Astrocyte (in vitro differentiated cells and primary cell): ENCODE data around the gene TXNDC12. TPM values are rescaled to one million over a fixed set of nuclear protein-coding genes. Genes with fewer than 3 reads are reported as not detected.
A peak's percentile ranks its signal among the peaks of the same experiment; 100 is the strongest.
"Not testable (repeated sequence)": the region's sequence is repeated elsewhere in the genome, so short reads cannot be mapped to it uniquely, and the experiment has no call there.

Source experiments
- DNase-seq: peaks from one replicate; pipeline ENCODE4 v3.0.0-alpha.2; 2010; ENCODE audit warnings: low read depth
- FAIRE-seq: peaks from 2 replicates; lab custom pipeline; 2011; peaks lifted over from hg19 to GRCh38; lab: Jason Lieb, UNC
- H2AFZ ChIP-seq: 2 replicates; pipeline ENCODE4 v1.6.0; 2012; ENCODE audit warnings: low read depth, low read length, inconsistent platforms
- H3K27ac ChIP-seq: 2 replicates; pipeline ENCODE4 v1.5.1; 2011; ENCODE audit warnings: low read depth, low read length, inconsistent platforms
- H3K27me3 ChIP-seq: 2 replicates; pipeline ENCODE4 v1.6.0; 2011; ENCODE audit warnings: low read length, inconsistent platforms; ENCODE audit not compliant: insufficient read depth
- H3K36me3 ChIP-seq: 2 replicates; pipeline ENCODE4 v1.5.1; 2011; ENCODE audit warnings: low read length, inconsistent platforms; ENCODE audit not compliant: insufficient read depth
- H3K4me1 ChIP-seq: 2 replicates; pipeline ENCODE4 v1.5.1; 2011; ENCODE audit warnings: low read length, inconsistent platforms; ENCODE audit not compliant: insufficient read depth
- H3K4me2 ChIP-seq: 2 replicates; pipeline ENCODE4 v1.6.0; 2012; ENCODE audit warnings: low read length, inconsistent platforms
- H3K4me3 ChIP-seq: 2 replicates; pipeline ENCODE4 v1.5.1; 2011; ENCODE audit warnings: low read depth, mild to moderate bottlenecking, low read length, inconsistent platforms; ENCODE audit not compliant: insufficient read depth
- H3K79me2 ChIP-seq: 2 replicates; pipeline ENCODE4 v1.6.0; 2012; ENCODE audit warnings: mild to moderate bottlenecking, low read length, inconsistent platforms; ENCODE audit not compliant: insufficient read depth
- H3K9ac ChIP-seq: 2 replicates; pipeline ENCODE4 v1.6.0; 2012; ENCODE audit warnings: mild to moderate bottlenecking, low read length, inconsistent platforms
- H3K9me3 ChIP-seq: 2 replicates; pipeline ENCODE4 v1.5.1; 2012; ENCODE audit warnings: low read depth, mild to moderate bottlenecking, low read length, inconsistent platforms; ENCODE audit not compliant: insufficient read depth
- H4K20me1 ChIP-seq: 2 replicates; pipeline ENCODE4 v1.6.0; 2012; ENCODE audit warnings: low read length, inconsistent platforms; ENCODE audit not compliant: insufficient read depth
- H3K27ac Mint-ChIP-seq: one replicate; pipeline ENCODE4 v1.8.0; 2021; ENCODE audit warnings: mild to moderate bottlenecking, mixed read lengths; ENCODE audit not compliant: unreplicated experiment
- H3K27me3 Mint-ChIP-seq: one replicate; pipeline ENCODE4 v1.8.0; 2021; ENCODE audit warnings: low read depth, mixed read lengths; ENCODE audit not compliant: unreplicated experiment
- H3K36me3 Mint-ChIP-seq: one replicate; pipeline ENCODE4 v1.8.0; 2021; ENCODE audit warnings: low read depth, mixed read lengths; ENCODE audit not compliant: unreplicated experiment
- H3K4me1 Mint-ChIP-seq: one replicate; pipeline ENCODE4 v1.8.0; 2021; ENCODE audit warnings: low read depth, mixed read lengths; ENCODE audit not compliant: unreplicated experiment
- H3K4me3 Mint-ChIP-seq: one replicate; pipeline ENCODE4 v1.8.0; 2021; ENCODE audit warnings: mild to moderate bottlenecking, moderate library complexity, mixed read lengths; ENCODE audit not compliant: unreplicated experiment
- H3K9me3 Mint-ChIP-seq: one replicate; pipeline ENCODE4 v1.8.0; 2021; ENCODE audit warnings: mild to moderate bottlenecking, mixed read lengths; ENCODE audit not compliant: unreplicated experiment
- EZH2 ChIP-seq: IDR thresholded peaks from 2 replicates; pipeline ENCODE4 v1.6.1; 2012; ENCODE audit warnings: mild to moderate bottlenecking, low read length, inconsistent platforms; ENCODE audit not compliant: insufficient read depth
- total RNA-seq: library from RNA; stranded (reverse); gene quantifications from 2 replicates; pipeline ENCODE4 v1.2.1, GENCODE V29; 2021
- TF ChIP-seq, protein P1 (sequence below): IDR thresholded peaks from 2 replicates; pipeline ENCODE4 v1.5.1; 2011; ENCODE audit warnings: low read depth, mild to moderate bottlenecking, inconsistent platforms, low read length, moderate library complexity; ENCODE audit not compliant: insufficient read depth

TXNDC12 gene
- total RNA-seq, 1 donor from 2014 or later, result 66.8 TPM

DNA sequence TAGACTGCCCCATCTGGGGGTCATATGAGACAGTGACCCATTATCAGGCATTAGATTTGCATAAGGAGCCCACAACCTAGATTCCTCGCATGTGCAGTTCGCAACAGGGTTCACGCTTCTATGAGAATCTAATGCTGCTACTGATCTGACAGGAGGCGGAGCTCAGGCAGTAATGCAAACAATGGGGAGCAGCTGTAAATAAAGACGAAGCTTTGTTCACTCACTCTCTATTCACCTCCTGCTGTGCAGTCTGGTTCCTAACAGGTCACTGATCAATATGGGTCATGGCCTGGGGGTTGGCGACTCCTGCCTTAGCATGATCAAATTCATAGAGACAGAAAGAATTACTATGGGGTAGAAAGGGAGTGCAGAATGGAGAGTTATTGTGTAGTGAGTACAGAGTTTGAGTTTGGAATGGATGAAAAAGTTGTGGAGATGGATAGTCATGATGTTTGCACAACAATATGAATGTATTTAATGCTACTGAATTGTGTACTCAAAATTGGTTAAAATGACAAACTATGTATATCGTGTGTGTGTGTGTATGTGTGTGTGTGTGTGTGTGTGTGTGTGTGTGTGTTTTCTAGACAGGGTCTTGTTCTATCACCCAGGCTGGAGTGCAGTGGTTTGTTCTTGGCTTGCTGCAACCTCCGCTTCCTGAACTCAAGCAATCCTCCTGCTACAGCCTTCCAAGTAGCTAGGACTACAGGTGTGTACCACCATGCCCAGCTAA lies 43.3 kb upstream of the TXNDC12 start:
- Mint-ChIP-seq H3K4me1 (no peaks in the 10 kb centered on the region), H3K27me3 (no peaks in the 10 kb centered on the region)
- FAIRE-seq, result no peak

DNA sequence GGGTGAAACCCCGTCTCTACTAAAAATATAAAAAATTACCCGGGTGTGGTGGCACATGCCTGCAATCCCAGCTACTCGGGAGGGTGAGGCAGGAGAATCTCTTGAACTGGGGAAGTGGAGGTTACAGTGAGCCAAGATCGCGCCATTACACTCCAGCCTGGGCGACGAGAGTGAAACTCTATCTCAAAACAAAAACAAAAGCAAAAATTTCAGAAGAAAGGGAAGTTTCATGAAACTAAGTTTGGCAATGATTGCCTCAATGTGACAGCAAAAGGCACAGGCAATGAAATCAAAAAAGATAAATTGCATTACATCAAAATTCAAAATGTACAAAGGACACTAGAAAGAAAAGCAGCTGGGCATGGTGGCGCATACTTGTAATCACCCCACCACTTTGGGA lies 41.2 kb upstream of the TXNDC12 start:
- H3K9me3 ChIP-seq, result no peaks in the 10 kb centered on the region
- DNase-seq (no peak), FAIRE-seq (no peak)
- no peak overlapping the region for H2AFZ ChIP-seq
- H3K4me1 ChIP-seq, result no peaks in the 10 kb centered on the region
- H3K27me3 ChIP-seq, result no peaks in the 10 kb centered on the region
- no peaks in the 10 kb centered on the region for H3K79me2 ChIP-seq
- H3K36me3 Mint-ChIP-seq, result peaks cover 9% of the 10 kb centered on the region
- H3K4me2 ChIP-seq, result no peak overlapping the region
- no peaks in the 10 kb centered on the region for H3K36me3 ChIP-seq
- no peak overlapping the region for H3K4me3 ChIP-seq
- H3K27me3 Mint-ChIP-seq, result no peaks in the 10 kb centered on the region
- no peaks in the 10 kb centered on the region for H3K9me3 Mint-ChIP-seq
- H3K4me3 Mint-ChIP-seq, result no peak overlapping the region
- no peaks in the 10 kb centered on the region for H3K4me1 Mint-ChIP-seq
- H3K27ac Mint-ChIP-seq, result no peak overlapping the region
- no peak for TF ChIP-seq EZH2
- TF ChIP-seq, protein P1, sequence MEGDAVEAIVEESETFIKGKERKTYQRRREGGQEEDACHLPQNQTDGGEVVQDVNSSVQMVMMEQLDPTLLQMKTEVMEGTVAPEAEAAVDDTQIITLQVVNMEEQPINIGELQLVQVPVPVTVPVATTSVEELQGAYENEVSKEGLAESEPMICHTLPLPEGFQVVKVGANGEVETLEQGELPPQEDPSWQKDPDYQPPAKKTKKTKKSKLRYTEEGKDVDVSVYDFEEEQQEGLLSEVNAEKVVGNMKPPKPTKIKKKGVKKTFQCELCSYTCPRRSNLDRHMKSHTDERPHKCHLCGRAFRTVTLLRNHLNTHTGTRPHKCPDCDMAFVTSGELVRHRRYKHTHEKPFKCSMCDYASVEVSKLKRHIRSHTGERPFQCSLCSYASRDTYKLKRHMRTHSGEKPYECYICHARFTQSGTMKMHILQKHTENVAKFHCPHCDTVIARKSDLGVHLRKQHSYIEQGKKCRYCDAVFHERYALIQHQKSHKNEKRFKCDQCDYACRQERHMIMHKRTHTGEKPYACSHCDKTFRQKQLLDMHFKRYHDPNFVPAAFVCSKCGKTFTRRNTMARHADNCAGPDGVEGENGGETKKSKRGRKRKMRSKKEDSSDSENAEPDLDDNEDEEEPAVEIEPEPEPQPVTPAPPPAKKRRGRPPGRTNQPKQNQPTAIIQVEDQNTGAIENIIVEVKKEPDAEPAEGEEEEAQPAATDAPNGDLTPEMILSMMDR, result no peak
- H4K20me1 ChIP-seq, result no peaks in the 10 kb centered on the region
- H3K27ac ChIP-seq, result no peak overlapping the region
- no peak overlapping the region for H3K9ac ChIP-seq

More for the DNA sequence above, 43.3 kb upstream of the TXNDC12 start:
- Histone ChIP-seq H3K79me2 (no peaks in the 10 kb centered on the region), H3K4me3 (no peak overlapping the region), H3K27ac (no peak overlapping the region), H3K27me3 (no peaks in the 10 kb centered on the region), H3K4me2 (no peak overlapping the region), H3K9me3 (no peaks in the 10 kb centered on the region), H3K36me3 (no peaks in the 10 kb centered on the region), H4K20me1 (no peaks in the 10 kb centered on the region), H3K4me1 (no peaks in the 10 kb centered on the region), H3K9ac (no peak overlapping the region), H2AFZ (no peak overlapping the region)
- Mint-ChIP-seq H3K36me3 (peaks cover 3% of the 10 kb centered on the region), H3K9me3 (no peaks in the 10 kb centered on the region), H3K27ac (no peak overlapping the region), H3K4me3 (no peak overlapping the region)
- TF ChIP-seq EZH2, result no peak
- TF ChIP-seq, protein P1, result no peak
- DNase-seq, result no peak

DNA sequence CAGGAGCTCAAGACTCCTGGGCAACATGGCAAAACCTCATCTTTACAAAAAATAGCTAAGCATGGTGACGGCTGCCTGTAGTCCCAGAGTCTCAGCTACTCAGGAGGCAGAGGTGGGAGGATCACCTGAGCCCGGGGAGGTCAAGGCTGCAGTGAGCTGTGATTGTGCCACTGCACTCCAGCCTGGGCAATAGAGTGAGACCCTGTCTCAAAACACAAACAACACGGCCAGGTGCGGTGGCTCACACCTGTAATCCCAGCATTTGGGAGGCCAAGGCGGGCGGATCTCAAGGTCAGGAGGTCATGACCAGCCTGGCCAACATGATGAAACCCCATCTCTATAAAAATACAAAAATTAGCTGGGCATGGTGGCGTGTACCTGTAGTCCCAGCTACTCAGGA lies 39.3 kb upstream of the TXNDC12 start:
- H3K9me3 ChIP-seq, H3K4me1 Mint-ChIP-seq: not testable (repeated sequence)

DNA sequence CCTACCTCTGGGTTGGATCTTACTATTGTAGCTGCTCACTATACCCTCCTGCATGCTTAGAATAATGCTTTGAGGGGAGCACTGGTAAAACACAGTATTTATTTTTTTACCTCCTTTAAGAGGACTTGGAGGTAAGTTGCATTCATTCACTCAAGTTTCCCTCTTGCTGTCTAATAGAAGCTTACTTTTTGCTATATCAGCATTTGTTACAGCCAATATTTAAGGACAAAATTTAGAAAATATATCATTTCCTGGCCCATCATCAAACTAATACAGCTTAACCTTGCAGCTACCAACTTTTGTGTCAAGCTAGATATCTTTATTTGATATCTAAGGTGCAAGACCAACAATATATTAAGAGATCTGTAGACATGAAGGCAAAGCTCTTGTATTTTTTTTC lies 32.9 kb upstream of the TXNDC12 start:
- FAIRE-seq, result peak; percentile 68
- H3K4me1 Mint-ChIP-seq, H3K27ac Mint-ChIP-seq, H3K9me3 Mint-ChIP-seq, H2AFZ ChIP-seq, H3K27me3 Mint-ChIP-seq, H3K27ac ChIP-seq, H3K36me3 ChIP-seq, H4K20me1 ChIP-seq, H3K4me2 ChIP-seq, H3K27me3 ChIP-seq, H3K4me3 ChIP-seq, H3K4me1 ChIP-seq, H3K4me3 Mint-ChIP-seq, H3K9me3 ChIP-seq, H3K9ac ChIP-seq, DNase-seq: not testable (repeated sequence)
- peaks cover 18% of the 10 kb centered on the region for H3K36me3 Mint-ChIP-seq
- peaks cover 14% of the 10 kb centered on the region for H3K79me2 ChIP-seq

More for the DNA sequence above, 39.3 kb upstream of the TXNDC12 start:
- DNase-seq, H3K27ac Mint-ChIP-seq, H3K36me3 ChIP-seq, H3K9me3 Mint-ChIP-seq, H3K9ac ChIP-seq, H3K27me3 Mint-ChIP-seq, FAIRE-seq, H3K4me1 ChIP-seq, H3K4me3 ChIP-seq, H3K4me2 ChIP-seq, H3K4me3 Mint-ChIP-seq, H2AFZ ChIP-seq, H3K27me3 ChIP-seq, H3K79me2 ChIP-seq, H3K27ac ChIP-seq, H4K20me1 ChIP-seq: not testable (repeated sequence)
- H3K36me3 Mint-ChIP-seq, result peaks cover 17% of the 10 kb centered on the region
